A549 treated with Mapracorat at 1 μM for 4 hours (cell line): ENCODE results near the gene COX15. TPM values are rescaled to one million over a fixed set of nuclear protein-coding genes. Genes with fewer than 3 reads are reported as not detected.

ENCODE experiments used
- total RNA-seq: library from RNA; stranded (reverse); fragments of 200-300 nt; extraction: Qiagen RNA extraction; gene quantifications from 5 replicates; pipeline ENCODE4 v1.2.3, GENCODE V29; 2022

The COX15 gene
- total RNA-seq, result 26.3 to 31.5 TPM (median 29.1 TPM) in 5 replicates

GRCh38 chr10:99732033-99732842, at the start of gene COX15, which contains the start of gene CUTC:
COX15 (minus strand) TSS chr10:99732127; CDS start chr10:99732049, 78 bp downstream.
CUTC (plus strand) TSS chr10:99732234; CDS start chr10:99732349, 115 bp downstream.

Other genes starting within 250 kb of the COX15 start
- gene NKX2-3, start 199.2 kb downstream of the COX15 start, total RNA-seq, result 0.06 to 0.11 TPM (median 0.08 TPM) in 3 of 5 replicates, not detected in the others
- gene SLC25A28, start 111.7 kb downstream of the COX15 start, total RNA-seq, result 24.4 to 33.3 TPM (median 25.9 TPM) in 5 replicates
- 8.9 to 12.6 TPM (median 10.9 TPM) in 5 replicates for gene ENTPD7, start 72.6 kb downstream of the COX15 start, total RNA-seq
- gene CUTC, start 107 bp upstream of the COX15 start, total RNA-seq, result 31.5 to 33.4 TPM (median 32.0 TPM) in 5 replicates
- gene ABCC2, start 50.5 kb upstream of the COX15 start, total RNA-seq, result 119 to 142 TPM (median 123 TPM) in 5 replicates